Measurements from ENCODE around the gene SLC2A9.

SLC2A9 gene

GRCh38 chr4:10020871-10021652 lies at the start of gene SLC2A9:
Gene SLC2A9 (minus strand): TSS chr4:10021497. CDS start chr4:10021429, 68 bp downstream.
- no peak for DNase-seq (ENCODE audit: low spot score)

DNA sequence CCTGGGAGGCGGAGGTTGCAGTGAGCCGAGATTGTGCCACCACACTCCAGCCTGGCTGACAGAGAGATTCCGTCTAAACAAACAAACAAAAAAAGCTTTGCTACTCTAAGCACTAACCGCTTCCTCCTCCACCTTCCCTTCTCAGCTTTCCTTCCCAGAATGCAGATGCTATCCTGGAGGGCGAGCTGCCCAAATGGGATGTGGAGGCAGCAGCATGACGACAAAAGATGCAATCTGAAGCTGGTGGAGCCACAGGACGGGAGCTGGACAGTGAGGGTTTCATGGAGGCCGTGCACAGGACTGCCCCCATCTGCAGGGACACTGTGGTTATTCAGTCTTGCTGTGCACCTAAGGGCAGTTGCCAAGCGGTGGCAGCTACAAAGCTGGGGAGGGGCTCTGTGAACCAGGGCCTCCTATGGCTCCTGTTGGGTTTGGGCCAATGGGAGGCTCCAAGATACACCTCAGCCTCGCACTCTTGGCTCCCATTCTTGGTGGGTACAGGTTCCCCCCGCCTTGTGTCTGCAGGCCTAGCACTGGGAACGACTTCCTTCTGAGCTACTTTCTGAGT lies 47.9 kb upstream of the SLC2A9 start:
- DNase-seq (ENCODE audit: low spot score): no peak

DNA sequence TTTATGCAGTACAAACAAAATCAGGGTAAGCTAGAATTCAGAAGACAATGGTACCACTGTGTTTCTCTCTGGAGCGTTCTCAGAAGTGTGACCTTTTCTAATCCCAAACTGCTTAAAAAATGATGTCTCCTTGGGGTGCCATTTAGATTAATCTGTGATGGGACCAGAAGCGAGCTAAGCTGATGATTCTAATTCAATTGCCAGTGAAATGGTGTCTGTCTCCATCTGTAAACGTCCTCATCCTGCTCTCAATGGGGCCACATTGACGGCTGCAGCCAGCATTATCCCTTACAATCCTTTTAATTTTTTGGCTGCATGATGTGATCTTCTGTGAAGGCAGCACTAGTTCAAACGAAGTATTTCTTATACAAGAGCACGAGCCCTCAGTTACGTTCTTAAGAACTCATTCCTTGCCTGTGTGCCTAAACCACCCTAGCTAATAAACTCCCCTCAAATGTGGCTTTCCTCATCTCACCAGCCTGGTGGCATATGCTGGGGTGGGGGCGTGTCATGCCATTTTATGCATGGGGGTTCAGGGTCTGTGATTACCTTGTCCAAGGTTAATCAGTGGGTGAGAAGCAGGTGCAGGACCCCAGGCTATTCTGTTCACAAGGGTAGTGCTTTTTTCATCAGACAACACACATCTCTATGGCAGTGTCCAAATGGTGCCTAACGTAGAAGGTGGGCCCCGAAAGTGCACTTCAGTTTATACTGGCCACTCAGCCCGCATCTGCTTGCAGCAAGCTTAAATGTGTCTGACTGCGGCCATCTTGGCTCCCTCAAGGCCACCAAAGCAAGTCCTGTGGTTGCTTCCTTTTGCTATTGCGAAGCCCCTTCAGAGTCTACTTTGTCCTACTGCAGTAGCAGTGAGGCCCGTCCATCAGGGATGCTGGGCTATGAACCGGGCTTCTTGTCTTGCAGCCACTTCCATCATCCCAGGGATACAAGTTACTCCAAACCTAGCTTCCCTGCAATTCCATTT lies 45.7 kb upstream of the SLC2A9 start:
- DNase-seq (ENCODE audit: low spot score): no peak

DNA sequence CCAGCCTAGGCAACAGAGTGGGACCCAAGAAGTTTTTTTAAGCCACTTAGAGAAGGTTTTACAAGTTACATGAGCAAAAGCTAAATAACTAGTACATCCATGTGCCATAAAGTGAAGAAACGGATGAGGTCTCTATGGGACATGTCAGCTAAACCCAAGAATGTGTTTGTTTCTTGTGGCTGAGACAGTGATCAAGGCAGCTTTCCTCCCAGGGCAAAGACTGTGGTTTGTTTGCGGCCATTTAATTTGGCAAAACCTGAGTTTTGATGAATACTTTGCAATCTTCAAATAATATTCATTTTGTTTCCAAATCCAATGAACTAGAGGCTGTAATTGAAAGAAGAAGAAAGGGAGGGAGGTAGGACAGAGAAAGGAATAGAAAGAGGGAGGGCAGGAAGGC lies 44.9 kb upstream of the SLC2A9 start:
- DNase-seq (ENCODE audit: low spot score): no peak

- DNase-seq (ENCODE audit: low spot score): peak; percentile 81
Measured at GRCh38 chr4:10063544-10064300, 42.4 kb upstream of the SLC2A9 start.

- no peak for DNase-seq (ENCODE audit: low spot score)
Measured at GRCh38 chr4:10061650-10062415, 40.5 kb upstream of the SLC2A9 start.

DNA sequence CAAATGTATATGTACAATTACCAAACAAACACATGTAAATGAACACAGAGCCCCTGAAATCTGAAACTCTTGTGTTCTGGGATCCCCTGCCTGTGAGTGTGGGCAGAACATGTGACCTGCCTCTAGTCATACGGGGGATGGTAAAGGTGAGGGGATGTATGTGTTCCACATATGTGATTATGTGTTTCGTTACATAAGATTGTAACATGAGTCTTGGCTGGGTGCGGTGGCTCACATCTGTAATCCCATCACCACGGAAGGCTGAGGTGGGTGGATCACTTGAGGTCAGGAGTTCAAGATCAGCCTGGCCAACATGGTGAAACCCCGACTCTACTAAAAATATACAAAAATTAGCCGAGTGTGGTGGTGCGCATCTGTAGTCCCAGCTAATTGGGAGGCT lies 37.1 kb upstream of the SLC2A9 start:
- no peak for DNase-seq (ENCODE audit: low spot score)

GRCh38 chr4:10057023-10057395 lies 35.7 kb upstream of the SLC2A9 start:
- DNase-seq (ENCODE audit: low spot score): no peak

- DNase-seq (ENCODE audit: low spot score): no peak
Measured at GRCh38 chr4:10056334-10057022, 35.2 kb upstream of the SLC2A9 start.

- DNase-seq (ENCODE audit: low spot score): no peak
Measured at GRCh38 chr4:10055871-10056270, 34.6 kb upstream of the SLC2A9 start.

DNA sequence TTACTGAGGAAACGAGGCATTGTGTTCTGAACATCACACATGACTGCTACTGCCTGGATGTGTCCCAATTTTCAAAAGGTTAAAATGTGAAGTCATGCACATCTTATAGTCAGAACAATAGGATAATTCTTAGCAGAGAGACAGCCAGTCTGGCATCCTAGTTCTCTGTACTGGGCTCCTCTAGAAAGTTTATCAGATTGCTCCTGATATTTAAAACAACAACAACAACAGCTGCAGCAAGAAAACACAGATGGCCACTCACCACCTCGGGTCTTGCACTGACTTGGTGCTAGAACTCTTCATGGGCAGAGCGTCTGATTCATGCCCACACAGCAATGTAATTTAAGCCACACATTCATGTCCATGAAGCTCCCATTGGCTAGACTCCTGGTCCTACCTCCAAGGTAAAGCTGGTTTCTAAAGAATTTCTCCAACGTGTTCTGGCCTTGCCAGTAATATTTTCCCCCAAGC lies 33.3 kb upstream of the SLC2A9 start:
- DNase-seq (ENCODE audit: low spot score): no peak

DNA sequence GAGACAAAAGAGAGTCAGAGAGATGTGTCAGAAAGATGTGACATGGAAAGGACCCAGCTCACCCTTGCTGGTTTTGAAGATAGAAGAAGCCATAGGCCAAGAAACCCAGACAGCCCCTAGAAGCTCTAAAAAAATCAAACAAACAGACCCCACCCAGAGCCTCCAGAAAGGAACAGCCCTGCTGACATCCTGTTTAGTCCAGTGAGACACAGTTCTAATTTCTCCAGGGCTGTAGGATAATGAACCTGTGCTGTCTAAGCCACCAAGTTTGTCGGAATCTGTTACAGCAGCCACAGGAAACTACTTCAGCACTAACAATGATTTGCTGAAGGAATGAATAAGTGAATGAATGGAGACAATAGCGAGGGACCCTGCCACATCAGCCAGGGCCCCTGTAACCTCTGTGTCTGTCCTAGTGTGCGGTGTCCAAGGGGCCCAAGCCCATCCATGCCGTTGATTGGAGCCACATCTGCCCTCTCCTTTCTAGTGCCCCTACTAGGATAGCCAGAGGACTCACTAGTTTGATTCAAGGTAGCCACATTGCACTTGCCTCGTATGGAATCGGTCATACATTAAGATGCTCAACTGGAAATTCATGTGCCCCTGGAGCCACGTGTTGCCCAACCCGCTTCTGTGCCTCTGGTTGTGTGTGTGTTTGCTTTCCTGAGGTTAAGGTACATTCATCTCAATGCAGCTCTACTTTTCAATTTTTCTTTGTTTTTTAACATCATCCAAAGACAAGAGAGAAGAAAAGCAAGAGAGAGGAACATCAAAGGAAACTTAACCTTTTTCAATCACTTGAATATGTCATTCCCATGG lies 32.5 kb upstream of the SLC2A9 start:
- DNase-seq (ENCODE audit: low spot score): no peak

GRCh38 chr4:10051517-10052135 lies 30.3 kb upstream of the SLC2A9 start:
- DNase-seq (ENCODE audit: low spot score): no peak

DNA sequence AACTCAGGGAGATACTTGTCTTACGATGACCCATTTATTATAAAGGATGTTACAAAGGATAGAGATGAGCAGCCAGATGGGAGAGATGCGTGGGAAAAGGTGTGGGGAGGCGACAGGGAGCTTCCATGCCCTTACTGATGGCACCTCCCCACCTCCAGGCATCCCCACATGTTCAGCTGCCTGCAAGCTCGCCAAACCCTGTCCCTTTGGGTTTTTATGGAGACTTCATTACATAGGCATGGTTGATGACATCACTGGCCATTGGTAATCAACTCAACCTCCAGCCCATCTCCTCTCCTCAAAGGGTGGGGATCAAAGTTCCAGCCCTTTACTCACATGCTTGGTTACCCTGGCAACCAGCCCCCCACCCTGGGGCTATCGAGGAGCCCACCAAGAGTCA lies 29.4 kb upstream of the SLC2A9 start:
- no peak for DNase-seq (ENCODE audit: low spot score)

DNA sequence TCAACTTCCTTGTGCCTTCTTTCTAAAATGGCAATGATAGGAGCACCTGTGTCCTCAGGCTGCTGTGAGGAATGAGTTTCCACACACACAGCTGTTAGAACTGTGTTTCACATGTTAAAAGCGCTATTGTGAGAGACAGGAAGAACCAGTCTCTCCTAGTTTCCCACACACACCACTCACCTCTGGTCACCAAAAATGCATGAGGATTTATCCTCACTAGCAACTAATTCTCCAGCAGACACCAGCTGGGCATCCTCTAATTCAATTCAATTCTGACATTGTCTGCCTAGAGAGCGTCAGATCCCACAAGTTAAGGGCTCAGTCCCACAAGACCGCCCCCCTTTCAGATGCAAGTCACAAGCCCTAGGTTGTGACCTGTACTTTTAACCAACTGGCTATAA lies 29.0 kb upstream of the SLC2A9 start:
- DNase-seq (ENCODE audit: low spot score): no peak

GRCh38 chr4:10048941-10049697 lies 27.8 kb upstream of the SLC2A9 start:
- no peak for DNase-seq (ENCODE audit: low spot score)

DNA sequence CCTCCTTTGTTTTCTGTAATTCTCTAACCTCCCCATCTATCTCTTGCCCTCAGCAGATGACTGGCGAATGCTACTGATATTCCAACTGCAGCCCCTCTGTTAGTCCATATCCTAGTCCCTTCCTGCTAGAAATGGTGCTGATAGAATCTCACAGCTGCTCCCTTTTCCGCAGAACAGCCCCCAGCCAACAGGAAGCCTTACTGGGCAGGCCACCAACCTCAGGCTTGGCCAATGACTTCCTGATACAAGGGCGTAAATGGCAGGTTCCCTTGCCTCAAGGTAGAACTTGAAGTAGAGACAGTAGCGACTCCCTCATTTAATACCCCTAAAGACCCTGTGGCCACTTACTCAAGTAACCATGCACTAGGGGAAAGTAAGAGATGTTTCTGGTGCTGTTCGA lies 26.7 kb upstream of the SLC2A9 start:
- no peak for DNase-seq (ENCODE audit: low spot score)

DNA sequence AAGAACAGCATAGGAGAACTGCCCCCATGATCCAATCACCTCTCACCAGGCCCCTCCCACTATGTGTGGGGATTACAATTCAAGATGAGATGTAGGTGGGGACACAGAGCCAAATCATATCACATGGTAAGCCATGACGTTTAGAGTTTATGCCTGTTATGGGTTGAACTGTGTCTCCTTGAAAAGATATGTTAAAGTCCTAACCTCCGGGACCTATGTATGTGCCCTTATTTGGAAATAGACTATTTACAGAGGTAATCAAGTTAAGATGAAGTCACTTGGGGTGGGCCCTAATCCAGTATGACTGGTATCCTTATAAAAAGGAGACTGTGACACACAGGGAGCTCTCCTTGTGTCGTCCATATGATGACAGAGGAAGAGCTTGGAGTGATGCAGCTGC lies 25.2 kb upstream of the SLC2A9 start:
- no peak for DNase-seq (ENCODE audit: low spot score)

Data from putamen (tissue), 1 donor.